Kidney (tissue), 14 donors: ENCODE results near the gene RAB3C. TPM values are rescaled to one million over a fixed set of nuclear protein-coding genes. Genes with fewer than 3 reads are reported as not detected.
A peak's percentile ranks its signal among the peaks of the same experiment; 100 is the strongest.

Source experiments
- DNase-seq, 5 donors: peaks; one replicate each; pipeline ENCODE4 v3.0.0-alpha.2; 2013 to 2020
- FAIRE-seq: peaks from 2 replicates; lab custom pipeline; 2012; peaks lifted over from hg19 to GRCh38; lab: Jason Lieb, UNC
- H3K27ac ChIP-seq, 2 donors: one replicate each; pipeline ENCODE4 v1.7.0; 2013; ENCODE audit warnings: low read depth in 2 of 2, low read length in 2 of 2, inconsistent platforms in 1 of 2
- H3K27me3 ChIP-seq: one replicate; pipeline ENCODE4 v1.7.1; 2013; ENCODE audit warnings: low read length, inconsistent platforms; ENCODE audit not compliant: control insufficient read depth, insufficient read depth
- H3K36me3 ChIP-seq, 3 donors: one replicate each; pipeline versions ENCODE4 v1.7.0 to v1.7.1; 2013; ENCODE audit warnings: low read length in 3 of 3, control low read depth in 1 of 3, inconsistent platforms in 1 of 3; ENCODE audit not compliant: insufficient read depth in 3 of 3, control insufficient read depth in 2 of 3
- H3K4me1 ChIP-seq, 3 donors: one replicate each; pipeline versions ENCODE4 v1.7.0 to v1.7.1; 2013; ENCODE audit warnings: low read length in 3 of 3, inconsistent platforms in 1 of 3, low read depth in 1 of 3; ENCODE audit not compliant: control insufficient read depth in 2 of 3, insufficient read depth in 2 of 3
- H3K4me3 ChIP-seq, 3 donors: one replicate each; pipeline versions ENCODE4 v1.7.0 to v1.8.1; 2013; ENCODE audit warnings: low read length in 3 of 3, control low read depth in 1 of 3, inconsistent platforms in 1 of 3
- H3K9ac ChIP-seq, 3 donors: one replicate each; pipeline versions ENCODE4 v1.7.0 to v1.7.1; 2013; ENCODE audit warnings: low read length in 3 of 3, control low read depth in 1 of 3, inconsistent platforms in 1 of 3
- H3K9me3 ChIP-seq, 3 donors: one replicate each; pipeline versions ENCODE4 v1.7.0 to v1.7.1; 2013; ENCODE audit warnings: low read length in 3 of 3, control low read depth in 1 of 3, inconsistent platforms in 1 of 3; ENCODE audit not compliant: control insufficient read depth in 2 of 3, insufficient read depth in 1 of 3
- CTCF ChIP-seq: IDR thresholded peaks from 3 replicates; pipeline ENCODE4 v1.5.1; 2012; ENCODE audit warnings: mild to moderate bottlenecking, moderate library complexity, borderline replicate concordance; ENCODE audit not compliant: insufficient read depth; ENCODE audit errors: extremely low read depth
- intact Hi-C: fragments of 100-400 bp; cut with DNase I; formaldehyde crosslinking; loops from one replicate; pipeline ENCODE4 v1.11.1; 2022
- polyA plus RNA-seq: library from polyadenylated mRNA; stranded (reverse); fragments of 350-450 nt; fragmentation: Illumina TruSeq; extraction: RNeasy Lipid Tissue Mini Kit (QIAGEN cat#74804); gene quantifications from one replicate; pipeline ENCODE4 v1.2.3, GENCODE V29; 2014; ENCODE audit warnings: low read depth, low replicate concordance; ENCODE audit not compliant: insufficient read depth
- total RNA-seq: library from RNA; stranded (reverse); fragmentation: NEBNext Ultra II Directional; extraction: Animal tissue kit (Norgen Biotek cat#: 25700); gene quantifications from one replicate; pipeline ENCODE4 v1.2.1, GENCODE V29; 2021
- donor health status: control.
- donor health status: control.
- donor health status: control.
- donor health status: control.
- donor health status: control.
- donor health status: DM: yes; HTN: yes; CAD: no.
- donor health status: Normal renal cell carcinoma (clear cell type).

Gene RAB3C
- total and polyA plus RNA-seq, 2 donors from 2014 or later: 3.7 TPM; not detected in 1

GRCh38 chr5:58804291-58804690, 221.4 kb downstream of the RAB3C start:
- Histone ChIP-seq H3K4me3 (no peak overlapping the region), H3K36me3 (no peaks in the 10 kb centered on the region), H3K9me3 (no peaks in the 10 kb centered on the region), H3K27me3 (no peaks in the 10 kb centered on the region), H3K9ac (no peak overlapping the region), H3K4me1 (no peaks in the 10 kb centered on the region), H3K27ac (no peak overlapping the region)
- peak in 1 of 5 donors; percentile 9 for DNase-seq
- FAIRE-seq: no peak
- intact Hi-C loops: no loop called here
- no peak for TF ChIP-seq CTCF

- H3K4me1 ChIP-seq: no peaks in the 10 kb centered on the region
- TF ChIP-seq CTCF: no peak
- no peak overlapping the region for H3K9ac ChIP-seq
- DNase-seq (no peak), FAIRE-seq (no peak)
- H3K27me3 ChIP-seq: no peaks in the 10 kb centered on the region
- H3K36me3 ChIP-seq: no peaks in the 10 kb centered on the region
- H3K27ac ChIP-seq: no peak overlapping the region
- no peak overlapping the region for H3K4me3 ChIP-seq
- H3K9me3 ChIP-seq: no peaks in the 10 kb centered on the region
- intact Hi-C loops: no loop called here
These were observed 227.2 kb downstream of the RAB3C start for GRCh38 chr5:58810086-58810485.

- no peak overlapping the region for H3K9ac ChIP-seq
- H3K4me1 ChIP-seq: no peaks in the 10 kb centered on the region
- H3K27ac ChIP-seq: no peak overlapping the region
- no peak for FAIRE-seq
- no peaks in the 10 kb centered on the region for H3K27me3 ChIP-seq
- DNase-seq: no peak
- H3K36me3 ChIP-seq: no peaks in the 10 kb centered on the region
- no peaks in the 10 kb centered on the region for H3K9me3 ChIP-seq
- no peak overlapping the region for H3K4me3 ChIP-seq
- no peak for TF ChIP-seq CTCF
- intact Hi-C loops: no loop called here
These were observed 231.0 kb downstream of the RAB3C start for GRCh38 chr5:58813855-58814254.

DNA sequence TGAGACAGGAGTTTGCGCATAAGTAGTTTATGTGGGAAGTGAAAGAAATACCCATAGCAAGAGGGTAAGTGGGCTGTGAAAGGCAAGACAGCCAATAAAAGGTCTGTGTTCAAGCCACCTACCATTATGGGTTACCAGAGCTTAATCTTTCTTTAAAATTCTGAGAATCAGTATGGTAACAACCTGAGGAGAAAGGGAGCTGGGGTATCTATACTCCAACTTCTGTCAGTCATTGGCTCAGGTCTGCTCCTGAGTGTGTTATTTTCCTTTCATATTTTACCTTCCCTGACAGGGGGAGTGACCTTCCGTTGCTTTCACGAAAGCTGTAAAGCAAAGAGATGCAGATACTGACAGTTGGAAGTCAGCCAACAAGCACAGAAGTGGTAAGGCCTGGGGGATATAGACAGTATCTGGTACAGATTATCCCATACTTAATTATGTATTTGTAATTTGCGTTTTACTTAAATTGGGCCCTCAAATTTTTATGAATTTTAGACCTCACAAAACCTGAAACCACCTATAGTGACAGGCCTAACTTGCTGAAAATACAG, 233.4 kb downstream of the RAB3C start:
- no peak for TF ChIP-seq CTCF
- H3K27ac ChIP-seq: no peak overlapping the region
- no peaks in the 10 kb centered on the region for H3K9me3 ChIP-seq
- no peak overlapping the region for H3K9ac ChIP-seq
- no peak overlapping the region for H3K4me3 ChIP-seq
- no peak for DNase-seq
- H3K27me3 ChIP-seq: no peaks in the 10 kb centered on the region
- no peak for FAIRE-seq
- intact Hi-C loops: no loop called here
- no peaks in the 10 kb centered on the region for H3K4me1 ChIP-seq
- H3K36me3 ChIP-seq: no peaks in the 10 kb centered on the region
